Measurements from ENCODE around the gene FDXACB1. TPM values are rescaled to one million over a fixed set of nuclear protein-coding genes. Genes with fewer than 3 reads are reported as not detected.

FDXACB1 gene
- total and polyA plus RNA-seq, 9 of the 15 experiments (the other 6 are each of a cell fraction or from before 2014, with no cell fraction given) = 3.2 to 7.5 (median 5.3) TPM

- Histone ChIP-seq H4K20me1 (replicated peaks; ENCODE audit: control insufficient read depth, insufficient read depth, low read length) (no peaks in the 10 kb centered on the region), H3K4me2 (ENCODE audit: insufficient read depth, low read length) (peak overlapping the region; percentile 87), H3K79me2 (ENCODE audit: control insufficient read depth, insufficient read depth, low read length) (no peaks in the 10 kb centered on the region), H3K4me1 (replicated peaks in 1 of 2; ENCODE audit: control insufficient read depth in 2 of 2, insufficient read depth in 2 of 2, low read length in 2 of 2) (peaks cover 31 to 33% of the 10 kb centered on the region in 2 experiments), H3K9me3 (replicated peaks; ENCODE audit: control insufficient read depth, insufficient read depth, low read depth, low read length) (no peaks in the 10 kb centered on the region), H3K9ac (ENCODE audit: insufficient read depth in 1 of 2, low read depth in 2 of 2, low read length in 2 of 2) (peak overlapping the region; percentile 78 to 93), H3K27ac (ENCODE audit: extremely low read depth, low read depth, low read length) (peak overlapping the region; percentile 89), H3K27me3 (ENCODE audit: control insufficient read depth in 2 of 2, insufficient read depth in 2 of 2, low read length in 2 of 2) (no peaks in the 10 kb centered on the region), H3K36me3 (ENCODE audit: control insufficient read depth, insufficient read depth, low read length) (no peaks in the 10 kb centered on the region), H2AFZ (ENCODE audit: low read depth, low read length) (peak overlapping the region; percentile 97), H3K4me3 (peak overlapping the region; percentile 40), H3K9me1 (ENCODE audit: control insufficient read depth, insufficient read depth, low read length) (no peaks in the 10 kb centered on the region)
- WGBS (ENCODE audit: insufficient coverage, low coverage, missing lambda C conversion rate) = under 1% methylated on average over 29 of the region's 47 CpGs
- ChIA-PET CTCF (ENCODE audit: low intra/inter-chr PET ratio) (no interaction called here), POLR2A (interaction anchor here (0.6 to 2.6 kb wide), 13 partner anchors 9 to 167 kb away, joined by 3 to 20 read pairs (median 3); partner anchors contain the start of genes CRYAB, DIXDC1 and HSPB2)
- peak; percentile 96 for ATAC-seq
- in situ Hi-C loops (cut with MboI) = loop anchor here (5.0 kb wide), 1 partner anchor 44 kb away; no protein-coding TSS in a partner anchor
- peak; percentile 82 for FAIRE-seq
- peak; percentile 97 to 99 (median 98) for DNase-seq (ENCODE audit: extremely low read depth in 1 of 4, low spot score in 3 of 4)
- BruUV-seq (replicated peaks) = TSS peak; percentile 99
- intact Hi-C loops (cut with micrococcal nuclease) = loop anchor here (1.0 to 2.0 kb wide), 2 partner anchors 47 to 98 kb away; partner anchors contain the start of genes CFAP68, DLAT and FDXACB1
- TF ChIP-seq NRF1 (conservative IDR thresholded peaks at IDR 0.05 in 1 of 2, IDR thresholded peaks at IDR 0.05 in 1 of 2) (peak; percentile 31 to 46; a peak in 3 of 4 replicates), SIX5 (IDR thresholded peaks at IDR 0.05; ENCODE audit: borderline replicate concordance in 1 of 2, insufficient read depth in 1 of 2, low read depth in 1 of 2, low read length in 2 of 2) (no peak), ARID4B (CRISPR knock-in tag; IDR thresholded peaks at IDR 0.05) (0 out of 2 replicates have a peak, but pooled peaks have one; percentile 10), PKNOX1 (IDR thresholded peaks at IDR 0.05) (no peak), EP300 (IDR thresholded peaks at IDR 0.05; ENCODE audit: low read length) (no peak; the same call in 1 of the 2 replicates), ZNF79 (CRISPR knock-in tag; IDR thresholded peaks at IDR 0.05; ENCODE audit: low read depth) (no peak), ZNF212 (CRISPR knock-in tag; IDR thresholded peaks at IDR 0.05) (no peak), ERF (CRISPR knock-in tag; IDR thresholded peaks at IDR 0.05) (peak; percentile 74), SREBF2 (CRISPR knock-in tag; IDR thresholded peaks at IDR 0.05) (no peak), KDM2B (CRISPR knock-in tag; IDR thresholded peaks at IDR 0.05) (0 out of 2 replicates have a peak, but pooled peaks have one; percentile 36), ZNF134 (CRISPR knock-in tag; conservative IDR thresholded peaks at IDR 0.05) (peak; percentile 29; the same call in 1 of the 2 replicates), HNRNPH1 (optimal IDR thresholded peaks at IDR 0.05; ENCODE audit: low read depth, low read length) (no peak), KLF6 (CRISPR knock-in tag; IDR thresholded peaks at IDR 0.05; ENCODE audit: borderline replicate concordance) (0 out of 2 replicates have a peak, but pooled peaks have one; percentile 71), CBX8 (IDR thresholded peaks at IDR 0.05; ENCODE audit: borderline replicate concordance, extremely low read depth, low read depth, low read length, poor library complexity, severe bottlenecking) (no peak), NCOA4 (IDR thresholded peaks at IDR 0.05; ENCODE audit: partially characterized antibody) (no peak), TAL1 (IDR thresholded peaks at IDR 0.05) (no peak)
These were observed 47.8 kb upstream of the FDXACB1 start for GRCh38 chr11:111926505-111927391.

All from K562 (cell line).